OCI-M2 (cell line): ENCODE results near the gene SNAPC4.

ENCODE experiments used
- DNase-seq: peaks from one replicate; lab custom pipeline; 2025; ENCODE audit not compliant: unreplicated experiment; lab: John Stamatoyannopoulos, UW

The SNAPC4 gene

GRCh38 chr9:136372561-136373299 is 27.2 kb downstream of the SNAPC4 start:
- DNase-seq, result peak; percentile 8

GRCh38 chr9:136372006-136372405 is 28.0 kb downstream of the SNAPC4 start:
- no peak for DNase-seq

GRCh38 chr9:136371533-136371880 is 28.5 kb downstream of the SNAPC4 start:
- DNase-seq, result no peak

GRCh38 chr9:136370687-136371532 is 29.1 kb downstream of the SNAPC4 start:
- DNase-seq, result no peak

GRCh38 chr9:136370037-136370436 is 29.9 kb downstream of the SNAPC4 start:
- DNase-seq, result no peak

- no peak for DNase-seq
Observed at GRCh38 chr9:136368190-136368589, 31.8 kb downstream of the SNAPC4 start.

- DNase-seq, result no peak
Observed at GRCh38 chr9:136367296-136368145, 32.4 kb downstream of the SNAPC4 start.

- no peak for DNase-seq
Observed at GRCh38 chr9:136366826-136367225, 33.1 kb downstream of the SNAPC4 start.

GRCh38 chr9:136365775-136366222 is 34.2 kb downstream of the SNAPC4 start:
- no peak for DNase-seq

- DNase-seq, result no peak
Observed at GRCh38 chr9:136364942-136365774, 34.8 kb downstream of the SNAPC4 start.

GRCh38 chr9:136363949-136364748 is 35.8 kb downstream of the SNAPC4 start:
- no peak for DNase-seq

GRCh38 chr9:136363106-136363948 is 36.6 kb downstream of the SNAPC4 start, which contains the start of gene DNLZ:
TSS of gene DNLZ (minus strand) at chr9:136363744. CDS start at chr9:136363714, 30 bp downstream.
- DNase-seq, result peak; percentile 10

GRCh38 chr9:136362450-136362784 is 37.6 kb downstream of the SNAPC4 start:
- no peak for DNase-seq

GRCh38 chr9:136361754-136362449 is 38.1 kb downstream of the SNAPC4 start:
- DNase-seq, result no peak

- no peak for DNase-seq
Observed at GRCh38 chr9:136361047-136361753, 38.8 kb downstream of the SNAPC4 start.

GRCh38 chr9:136359774-136360718 is 39.9 kb downstream of the SNAPC4 start:
- DNase-seq, result no peak
